Immature natural killer cell (primary cell): Measurements from ENCODE around the gene DHDH. TPM values are rescaled to one million over a fixed set of nuclear protein-coding genes. Genes with fewer than 3 reads are reported as not detected.
A peak's percentile ranks its signal among the peaks of the same experiment; 100 is the strongest.

Experiments used
- DNase-seq, 3 donors: peaks; one replicate each; pipeline ENCODE4 v3.0.0; 2022; ENCODE audit warnings: mixed read lengths in 1 of 3
- H3K27ac Mint-ChIP-seq, 6 donors: one replicate each; pipeline ENCODE4 v1.8.0; 2020; ENCODE audit warnings: mixed read lengths in 6 of 6, mild to moderate bottlenecking in 5 of 6, inconsistent platforms in 4 of 6, moderate library complexity in 3 of 6
- H3K27me3 Mint-ChIP-seq, 3 donors: one replicate each; pipeline ENCODE4 v1.8.0; 2020 to 2021; ENCODE audit warnings: low read depth in 3 of 3, mild to moderate bottlenecking in 3 of 3, mixed read lengths in 3 of 3, moderate library complexity in 3 of 3, inconsistent platforms in 1 of 3
- H3K36me3 Mint-ChIP-seq, 3 donors: one replicate each; pipeline ENCODE4 v1.8.0; 2020; ENCODE audit warnings: mixed read lengths in 3 of 3, inconsistent platforms in 2 of 3, mild to moderate bottlenecking in 2 of 3
- H3K4me1 Mint-ChIP-seq, 2 donors: one replicate each; pipeline ENCODE4 v1.8.0; 2020; ENCODE audit warnings: inconsistent platforms in 2 of 2, mild to moderate bottlenecking in 2 of 2, mixed read lengths in 2 of 2, moderate library complexity in 1 of 2
- H3K4me3 Mint-ChIP-seq, 5 donors: one replicate each; pipeline ENCODE4 v1.8.0; 2020; ENCODE audit warnings: mild to moderate bottlenecking in 5 of 5, mixed read lengths in 5 of 5, inconsistent platforms in 3 of 5, moderate library complexity in 3 of 5
- H3K9me3 Mint-ChIP-seq, 6 donors: one replicate each; pipeline ENCODE4 v1.8.0; 2020; ENCODE audit warnings: mild to moderate bottlenecking in 6 of 6, mixed read lengths in 6 of 6, inconsistent platforms in 4 of 6, moderate library complexity in 3 of 6
- polyA plus RNA-seq, 3 donors: library from polyadenylated mRNA; unstranded; fragments of 300-500 nt; fragmentation: Illumina TruSeq; gene quantifications; one replicate each; pipeline ENCODE4 v1.2.3, GENCODE V29; 2021

The DHDH gene
- polyA plus RNA-seq, 3 donors from 2014 or later, result 1.3 TPM; not detected in 2

- peak overlapping the region; percentile 76 to 98 (median 94) for H3K27ac Mint-ChIP-seq
- H3K27me3 Mint-ChIP-seq, result peaks cover 14 to 20% (median 18%) of the 10 kb centered on the region in 3 donors
- no peaks in the 10 kb centered on the region for H3K9me3 Mint-ChIP-seq
- DNase-seq, result peak; percentile 23 to 36 (median 35)
- peaks cover 59 to 60% of the 10 kb centered on the region in 2 donors for H3K4me1 Mint-ChIP-seq
- H3K36me3 Mint-ChIP-seq, result no peaks in the 10 kb centered on the region
- H3K4me3 Mint-ChIP-seq, result peak overlapping the region; percentile 55 to 100 (median 65)
These were observed 28.7 kb downstream of the DHDH start for GRCh38 chr19:48962029-48962848.

GRCh38 chr19:48962849-48963165 lies 29.3 kb downstream of the DHDH start:
- Mint-ChIP-seq H3K27me3 (peaks cover 14 to 20% (median 18%) of the 10 kb centered on the region in 3 donors), H3K36me3 (peaks cover 0 to 3% (median 0%) of the 10 kb centered on the region in 3 donors), H3K4me3 (peak overlapping the region; percentile 51 to 100 (median 55)), H3K4me1 (peaks cover 54 to 59% of the 10 kb centered on the region in 2 donors), H3K27ac (peak overlapping the region; percentile 76 to 98 (median 94)), H3K9me3 (no peaks in the 10 kb centered on the region)
- DNase-seq, result no peak

- DNase-seq, result peak; percentile 27 to 34 (median 30)
- Mint-ChIP-seq H3K36me3 (peaks cover 0 to 9% (median 0%) of the 10 kb centered on the region in 3 donors), H3K9me3 (no peaks in the 10 kb centered on the region), H3K27ac (peak overlapping the region; percentile 82 to 98 (median 94)), H3K4me1 (peaks cover 54 to 59% of the 10 kb centered on the region in 2 donors), H3K4me3 (peak overlapping the region; percentile 89 to 100 (median 96)), H3K27me3 (peaks cover 14 to 20% (median 18%) of the 10 kb centered on the region in 3 donors)
These were observed 30.1 kb downstream of the DHDH start for GRCh38 chr19:48963371-48964204.

GRCh38 chr19:48964205-48965039 lies 30.9 kb downstream of the DHDH start:
- Mint-ChIP-seq H3K4me1 (peaks cover 54 to 59% of the 10 kb centered on the region in 2 donors), H3K27ac (peak overlapping the region; percentile 81 to 98 (median 94)), H3K9me3 (no peaks in the 10 kb centered on the region), H3K27me3 (peaks cover 14 to 20% (median 18%) of the 10 kb centered on the region in 3 donors), H3K36me3 (peaks cover 0 to 12% (median 0%) of the 10 kb centered on the region in 3 donors), H3K4me3 (peak overlapping the region; percentile 89 to 100 (median 96))
- DNase-seq, result no peak

GRCh38 chr19:48965040-48965805 lies 31.7 kb downstream of the DHDH start, which contains the start of gene FTL:
FTL (plus strand) TSS chr19:48965309; CDS start chr19:48965508, 199 bp downstream.
- Mint-ChIP-seq H3K9me3 (no peaks in the 10 kb centered on the region), H3K27ac (peak within 1 kb of the TSS; percentile 94 to 98 (median 97)), H3K4me1 (peaks cover 54 to 59% of the 10 kb centered on the region in 2 donors), H3K27me3 (peaks cover 14 to 20% (median 18%) of the 10 kb centered on the region in 3 donors), H3K4me3 (peak within 1 kb of the TSS; percentile 89 to 100 (median 96)), H3K36me3 (peaks cover 0 to 14% (median 0%) of the 10 kb centered on the region in 3 donors)
- DNase-seq, result peak; percentile 89 to 92 (median 90)

GRCh38 chr19:48965806-48966540 lies 32.5 kb downstream of the DHDH start:
- Mint-ChIP-seq H3K9me3 (no peaks in the 10 kb centered on the region), H3K27ac (peak overlapping the region; percentile 94 to 98 (median 97)), H3K4me3 (peak overlapping the region; percentile 89 to 100 (median 96)), H3K4me1 (peaks cover 54 to 61% of the 10 kb centered on the region in 2 donors), H3K27me3 (peaks cover 14 to 20% (median 18%) of the 10 kb centered on the region in 3 donors), H3K36me3 (peaks cover 0 to 16% (median 0%) of the 10 kb centered on the region in 3 donors)
- peak; percentile 83 for DNase-seq

GRCh38 chr19:48966541-48967345 lies 33.2 kb downstream of the DHDH start:
- Mint-ChIP-seq H3K27me3 (peaks cover 14 to 20% (median 18%) of the 10 kb centered on the region in 3 donors), H3K4me3 (peak overlapping the region; percentile 89 to 100 (median 96)), H3K9me3 (no peaks in the 10 kb centered on the region), H3K4me1 (peaks cover 52 to 59% of the 10 kb centered on the region in 2 donors), H3K27ac (peak overlapping the region; percentile 94 to 98 (median 97)), H3K36me3 (peaks cover 0 to 18% (median 0%) of the 10 kb centered on the region in 3 donors)
- DNase-seq, result peak in 1 of 3 donors; percentile 25

GRCh38 chr19:48967346-48968178 lies 34.1 kb downstream of the DHDH start:
- peaks cover 14 to 18% (median 18%) of the 10 kb centered on the region in 3 donors for H3K27me3 Mint-ChIP-seq
- H3K9me3 Mint-ChIP-seq, result no peaks in the 10 kb centered on the region
- H3K4me1 Mint-ChIP-seq, result peaks cover 44 to 51% of the 10 kb centered on the region in 2 donors
- H3K36me3 Mint-ChIP-seq, result peaks cover 0 to 18% (median 0%) of the 10 kb centered on the region in 3 donors
- DNase-seq, result no peak
- H3K27ac Mint-ChIP-seq, result peak overlapping the region in 4 of 6 donors; percentile 8 to 64 (median 32)
- H3K4me3 Mint-ChIP-seq, result peak overlapping the region in 3 of 5 donors; percentile 7 to 100 (median 42)

- Mint-ChIP-seq H3K4me3 (no peak overlapping the region), H3K9me3 (no peaks in the 10 kb centered on the region), H3K36me3 (peaks cover 4 to 22% (median 4%) of the 10 kb centered on the region in 3 donors), H3K27ac (peak overlapping the region in 3 of 6 donors; percentile 8 to 45 (median 19)), H3K4me1 (peaks cover 38 to 45% of the 10 kb centered on the region in 2 donors), H3K27me3 (peaks cover 14 to 18% (median 18%) of the 10 kb centered on the region in 3 donors)
- no peak for DNase-seq
These were observed 34.7 kb downstream of the DHDH start for GRCh38 chr19:48968179-48968661.

- no peak overlapping the region for H3K4me3 Mint-ChIP-seq
- H3K27me3 Mint-ChIP-seq, result peaks cover 14 to 18% (median 18%) of the 10 kb centered on the region in 3 donors
- DNase-seq, result no peak
- no peaks in the 10 kb centered on the region for H3K9me3 Mint-ChIP-seq
- no peak overlapping the region for H3K27ac Mint-ChIP-seq
- peaks cover 4 to 22% (median 4%) of the 10 kb centered on the region in 3 donors for H3K36me3 Mint-ChIP-seq
- peaks cover 33 to 39% of the 10 kb centered on the region in 2 donors for H3K4me1 Mint-ChIP-seq
These were observed 35.3 kb downstream of the DHDH start for GRCh38 chr19:48968813-48969218.
